GM12873 (cell line): ENCODE data around the gene C19orf12.
A peak's percentile ranks its signal among the peaks of the same experiment; 100 is the strongest.

Experiments used
- CTCF ChIP-seq: IDR thresholded peaks from 2 replicates; pipeline ENCODE4 v1.5.1; 2012; ENCODE audit warnings: low read depth, mild to moderate bottlenecking, moderate library complexity, low read length, control low read depth; ENCODE audit not compliant: insufficient read depth; ENCODE audit errors: missing control alignments

The C19orf12 gene

DNA sequence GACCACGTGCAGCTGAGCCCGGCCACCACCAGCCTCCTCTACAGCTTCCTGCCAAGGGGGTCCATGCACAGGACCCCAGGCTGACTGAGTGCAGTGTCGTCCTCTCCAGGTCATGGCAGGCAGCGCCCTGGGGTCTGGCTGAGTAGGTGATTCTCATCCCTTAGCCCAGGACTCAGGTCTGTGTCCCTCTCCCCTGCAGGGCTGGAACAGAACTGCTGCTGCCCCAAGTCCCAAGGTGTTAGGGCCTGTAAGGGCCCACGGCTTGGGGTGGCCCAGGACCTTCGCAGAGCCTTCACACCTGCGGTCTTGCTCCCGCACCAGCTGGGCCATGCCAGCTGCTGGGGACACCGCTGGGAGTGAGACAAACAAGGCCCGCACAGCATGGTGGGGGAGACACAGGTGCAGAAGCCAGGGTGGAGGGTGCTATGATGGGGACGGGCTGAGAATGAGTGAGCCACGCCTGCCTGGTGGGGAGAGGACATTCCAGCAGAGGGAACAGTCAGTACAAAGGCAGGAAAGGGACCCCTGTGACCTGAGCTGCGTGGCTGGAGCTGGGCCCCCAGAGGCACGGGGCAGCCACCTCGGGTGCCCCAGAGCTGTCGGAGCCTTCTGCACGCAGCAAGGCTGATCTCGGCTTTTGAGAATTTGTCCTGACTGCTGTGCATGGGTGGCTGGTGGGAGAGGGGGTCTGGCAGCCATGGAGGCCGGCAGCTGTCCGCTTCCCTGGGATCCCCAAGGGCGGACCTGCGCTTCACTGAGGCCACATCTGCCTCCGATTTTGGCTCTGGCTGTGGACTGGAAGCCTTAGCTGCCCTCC is 37.9 kb downstream of the C19orf12 start:
- TF ChIP-seq CTCF: peak; percentile 28

DNA sequence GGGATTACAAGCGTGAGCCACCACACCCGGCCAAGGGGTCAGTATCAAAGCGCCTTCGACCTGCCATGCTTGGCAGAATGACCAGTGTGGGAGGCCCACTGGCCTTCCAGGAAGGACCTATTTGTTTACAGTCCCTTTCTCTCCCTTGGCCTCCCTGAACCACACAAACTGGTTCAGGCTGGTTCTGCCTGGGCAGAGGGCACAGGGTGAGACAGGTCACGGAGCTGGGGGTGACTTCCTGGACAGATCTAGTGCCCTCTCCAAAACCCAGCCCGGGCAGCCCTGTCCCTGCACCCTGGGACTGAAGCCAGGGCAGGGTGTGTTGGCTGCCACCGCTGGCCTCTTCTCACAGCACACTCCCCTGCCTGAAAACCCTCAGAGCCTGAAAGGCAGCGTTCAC is 38.5 kb downstream of the C19orf12 start:
- TF ChIP-seq CTCF: no peak

DNA sequence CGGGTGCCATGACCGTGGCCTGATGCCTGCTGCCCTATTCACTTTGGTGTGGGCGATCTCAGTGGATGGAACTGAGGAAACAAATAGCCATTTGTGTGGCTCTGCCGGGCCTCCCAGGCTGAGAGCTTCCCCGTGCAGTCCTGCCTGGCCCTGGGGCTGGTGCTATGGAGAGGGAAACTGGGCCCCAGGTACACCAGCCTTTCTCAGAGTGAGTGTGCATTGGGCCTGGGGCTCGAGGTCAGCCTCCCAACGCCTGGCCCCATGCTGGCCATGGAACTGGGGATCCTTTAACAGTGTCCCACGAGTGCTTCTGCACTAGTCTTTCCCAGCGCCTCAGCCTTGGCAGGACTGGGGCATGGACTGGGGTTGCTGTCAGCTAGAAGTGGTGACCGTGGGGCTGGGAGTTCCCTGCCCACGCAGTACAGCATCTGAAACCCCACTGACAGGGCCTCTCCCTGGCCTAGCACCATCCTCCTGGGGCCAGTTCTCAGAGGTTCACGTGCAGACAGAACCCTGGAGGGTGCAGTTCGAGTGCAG is 39.3 kb downstream of the C19orf12 start:
- TF ChIP-seq CTCF: no peak

GRCh38 chr19:29675120-29675649 is 39.9 kb downstream of the C19orf12 start:
- no peak for TF ChIP-seq CTCF

- TF ChIP-seq CTCF: no peak
Observed at GRCh38 chr19:29674374-29675119, 40.5 kb downstream of the C19orf12 start.

DNA sequence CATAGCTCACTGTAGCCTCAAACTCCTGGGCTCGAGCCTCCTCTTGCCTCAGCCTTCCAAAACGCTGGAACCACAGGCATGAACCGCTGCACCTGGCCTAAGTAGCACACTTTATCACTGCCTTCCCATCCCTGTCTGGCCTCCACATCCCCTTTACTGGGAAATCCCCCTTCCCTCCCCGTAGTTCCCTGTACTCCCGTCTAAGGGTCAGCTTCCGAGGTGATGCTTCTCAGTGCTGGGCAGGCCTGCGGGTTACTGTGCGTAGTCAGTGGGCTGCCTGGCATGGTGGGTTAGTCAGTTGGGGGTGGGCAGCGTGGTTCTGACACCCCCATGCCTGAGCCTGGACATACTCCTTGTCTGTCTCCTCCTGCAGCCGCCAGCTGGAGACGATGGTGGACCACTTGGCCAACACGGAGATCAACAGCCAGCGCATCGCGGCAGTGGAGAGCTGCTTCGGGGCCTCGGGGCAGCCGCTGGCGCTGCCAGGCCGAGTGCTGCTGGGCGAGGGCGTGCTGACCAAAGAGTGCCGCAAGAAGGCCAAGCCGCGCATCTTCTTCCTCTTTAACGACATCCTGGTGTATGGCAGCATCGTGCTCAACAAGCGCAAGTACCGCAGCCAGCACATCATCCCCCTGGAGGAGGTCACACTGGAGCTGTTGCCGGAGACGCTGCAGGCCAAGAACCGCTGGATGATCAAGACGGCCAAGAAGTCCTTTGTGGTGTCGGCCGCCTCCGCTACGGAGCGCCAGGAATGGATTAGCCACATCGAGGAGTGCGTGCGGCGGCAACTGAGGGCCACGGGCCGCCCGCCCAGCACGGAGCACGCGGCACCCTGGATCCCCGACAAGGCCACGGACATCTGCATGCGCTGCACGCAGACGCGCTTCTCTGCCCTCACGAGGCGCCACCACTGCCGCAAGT is 41.4 kb downstream of the C19orf12 start:
- no peak for TF ChIP-seq CTCF
